K562 (cell line): ENCODE measurements around the gene CD40. TPM values are rescaled to one million over a fixed set of nuclear protein-coding genes. Genes with fewer than 3 reads are reported as not detected.

Experiments
- ATAC-seq: fragments of 200-7000 bp; cut with Tn5 transposase; 3 replicates; pipeline ENCODE4 v1.9.1; 2020; ENCODE audit warnings: moderate library complexity
- BruUV-seq: library from RNA; stranded (reverse); fragments of 400-500 nt; replicated peaks from 2 replicates; lab custom pipeline; 2021; lab: Mats Ljungman, UMichigan
- CTCF ChIA-PET: fragments of 300-600 bp; formaldehyde crosslinking; extraction: SDS; loops from one replicate; lab custom pipeline; 2021; ENCODE audit warnings: low intra/inter-chr PET ratio; lab: Yijun Ruan, JAX
- POLR2A ChIA-PET: fragments of 300-600, 350-650 bp; sonication (Branson Sonifier 250); formaldehyde crosslinking; extraction: SDS; loops from one replicate; lab custom pipeline; 2021; ENCODE audit warnings: antibody characterized with exemption, inconsistent platforms; lab: Yijun Ruan, JAX
- DNase-seq, 4 experiments: peaks; one replicate each; pipeline versions ENCODE4 v3.0.0 to v3.0.0-alpha.2; 2011 to 2018; ENCODE audit warnings: low spot score in 3 of 4, mixed read lengths in 3 of 4; ENCODE audit errors: extremely low read depth in 1 of 4
- FAIRE-seq: peaks from 2 replicates; lab custom pipeline; 2011; peaks lifted over from hg19 to GRCh38; lab: Jason Lieb, UNC
- H2AFZ ChIP-seq: 2 replicates; pipeline ENCODE4 v1.6.0; 2011; ENCODE audit warnings: low read depth, low read length, control low read depth, inconsistent platforms
- H3K27ac ChIP-seq: fragments of 200-600 bp; 3 replicates; pipeline ENCODE4 v1.8.0; 2011; ENCODE audit warnings: low read depth, mild to moderate bottlenecking, control low read depth, inconsistent platforms, low read length, moderate library complexity, mixed read lengths; ENCODE audit errors: extremely low read depth
- H3K27me3 ChIP-seq, 2 experiments: fragments of 300-600 bp in 1 of 2; 2 replicates in 1 of 2; 3 replicates in 1 of 2; pipeline versions ENCODE4 v1.6.0 to v1.8.0; 2011; ENCODE audit warnings: inconsistent platforms in 2 of 2, low read length in 2 of 2, mild to moderate bottlenecking in 1 of 2, mixed read lengths in 1 of 2, moderate library complexity in 1 of 2; ENCODE audit not compliant: control insufficient read depth in 2 of 2, insufficient read depth in 2 of 2
- H3K36me3 ChIP-seq: fragments of 300-600 bp; 3 replicates; pipeline ENCODE4 v1.8.0; 2011; ENCODE audit warnings: mild to moderate bottlenecking, low read length, inconsistent platforms; ENCODE audit not compliant: control insufficient read depth, insufficient read depth
- H3K4me1 ChIP-seq, 2 experiments: fragments of 200-600 bp in 1 of 2; replicated peaks in 1 of 2; 2 replicates in 1 of 2; 3 replicates in 1 of 2; pipeline versions ENCODE4 v1.5.1 to v1.8.0; 2011; ENCODE audit warnings: inconsistent platforms in 2 of 2, low read length in 2 of 2, mild to moderate bottlenecking in 1 of 2, mixed read lengths in 1 of 2, moderate library complexity in 1 of 2; ENCODE audit not compliant: control insufficient read depth in 2 of 2, insufficient read depth in 2 of 2
- H3K4me2 ChIP-seq: 2 replicates; pipeline ENCODE4 v1.6.1; 2011; ENCODE audit warnings: low read length, control low read depth, inconsistent platforms, mixed read lengths; ENCODE audit not compliant: insufficient read depth
- H3K4me3 ChIP-seq: fragments of 200-600 bp; sonication (generic), shearing (Covaris generic); 2 replicates; pipeline ENCODE4 v1.5.1; 2016; ENCODE audit warnings: control low read depth, inconsistent platforms
- H3K79me2 ChIP-seq: fragments of 200-600 bp; 3 replicates; pipeline ENCODE4 v1.8.0; 2011; ENCODE audit warnings: low read length, inconsistent platforms; ENCODE audit not compliant: control insufficient read depth, insufficient read depth
- H3K9ac ChIP-seq, 2 experiments: 2 replicates each; pipeline versions ENCODE4 v1.6.0 to v1.6.1; 2011; ENCODE audit warnings: low read depth in 2 of 2, low read length in 2 of 2, control low read depth in 1 of 2, inconsistent platforms in 1 of 2, mild to moderate bottlenecking in 1 of 2, mixed read lengths in 1 of 2; ENCODE audit not compliant: insufficient read depth in 1 of 2
- H3K9me1 ChIP-seq: one replicate; pipeline ENCODE4 v1.6.0; 2011; ENCODE audit warnings: inconsistent platforms, mild to moderate bottlenecking, low read length, moderate library complexity; ENCODE audit not compliant: control insufficient read depth, insufficient read depth
- H3K9me3 ChIP-seq: replicated peaks from 2 replicates; pipeline ENCODE4 v1.5.1; 2011; ENCODE audit warnings: low read depth, low read length, inconsistent platforms; ENCODE audit not compliant: control insufficient read depth, insufficient read depth
- H4K20me1 ChIP-seq: replicated peaks from 2 replicates; pipeline ENCODE4 v1.6.1; 2011; ENCODE audit warnings: low read length, inconsistent platforms, mixed read lengths; ENCODE audit not compliant: control insufficient read depth, insufficient read depth
- BCOR ChIP-seq: fragments of 450-650 bp; IDR thresholded peaks from 2 replicates; pipeline ENCODE4 v1.6.1; 2016
- CREB3L1 ChIP-seq: fragments of 450-650 bp; IDR thresholded peaks from 2 replicates; pipeline ENCODE4 v1.6.1; 2014; ENCODE audit warnings: low read depth, mild to moderate bottlenecking, moderate library complexity, borderline replicate concordance
- FOXJ2 ChIP-seq: fragments of 200-800 bp; sonication (Bioruptor generic); IDR thresholded peaks from 2 replicates; pipeline ENCODE4 v1.6.1; 2016; ENCODE audit warnings: missing genetic modification characterization, missing compliant biosample characterization
- HEY1 ChIP-seq: fragments of 250-450 bp; sonication (Bioruptor Pico); IDR thresholded peaks from 2 replicates; pipeline ENCODE4 v1.5.0; 2020; ENCODE audit warnings: mild to moderate bottlenecking, moderate library complexity, borderline replicate concordance
- KDM1A ChIP-seq, 2 experiments: fragments of 450-650 bp; IDR thresholded peaks; 2 replicates each; pipeline ENCODE4 v1.6.1; 2016; ENCODE audit warnings: mild to moderate bottlenecking in 2 of 2
- MAFG ChIP-seq: fragments of 450-650 bp; conservative IDR thresholded peaks from 2 replicates; pipeline ENCODE4 v1.6.1; 2016; ENCODE audit warnings: missing genetic modification characterization, missing compliant biosample characterization
- POLR3A ChIP-seq: IDR thresholded peaks from 2 replicates; pipeline ENCODE4 v1.6.1; 2011; ENCODE audit warnings: borderline replicate concordance, mild to moderate bottlenecking, moderate library complexity; ENCODE audit not compliant: insufficient read length, insufficient read depth; ENCODE audit errors: extremely low read depth
- RBM25 ChIP-seq: fragments of 200-400 bp; formaldehyde crosslinking; IDR thresholded peaks from 2 replicates; pipeline ENCODE4 v1.6.1; 2018; ENCODE audit warnings: low read length, low read depth, moderate library complexity; ENCODE audit not compliant: severe bottlenecking
- TCF7 ChIP-seq: sonication (generic); IDR thresholded peaks from 2 replicates; pipeline ENCODE4 v1.6.1; 2016; ENCODE audit warnings: antibody characterized with exemption, borderline replicate concordance
- ZNF699 ChIP-seq: fragments of 250-450 bp; sonication (Bioruptor Pico); IDR thresholded peaks from 2 replicates; pipeline ENCODE4 v1.8.0; 2021; ENCODE audit warnings: mild to moderate bottlenecking, moderate library complexity; ENCODE audit not compliant: insufficient replicate concordance
- WGBS: fragments of 100-300 bp; shearing (Covaris generic); methylation state at CpG from one replicate; pipeline ENCODE4 v1.1.6; 2016; ENCODE audit warnings: low coverage, mixed read lengths; ENCODE audit not compliant: insufficient coverage; ENCODE audit errors: missing lambda C conversion rate; 5-methylcytosine and 5-hydroxymethylcytosine counted together
- in situ Hi-C: fragments of 300-500 bp; cut with MboI; formaldehyde crosslinking; loops from 4 replicates; pipeline ENCODE4 v1.15.0; 2018; ENCODE audit warnings: inconsistent platforms, mixed read lengths
- intact Hi-C: fragments of 100-400 bp; cut with micrococcal nuclease; formaldehyde crosslinking; loops from 2 replicates; pipeline ENCODE4 v1.14.2; 2022
- polyA plus RNA-seq, 8 experiments: library from polyadenylated mRNA; depleted of rRNA in 4 of 8; stranded (reverse) in 5 of 8; unstranded in 3 of 8; fragments of >200 nt; fragmentation: Nextera tagmentation in 2 of 8; fragmentation: Illumina TruSeq in 1 of 8; extraction: Ambion mirVana in 2 of 8; extraction: Trizol in 1 of 8; gene quantifications; 2 replicates each; pipeline versions ENCODE4 v1.2.1 to v1.2.3, GENCODE V29; 2011 to 2014; ENCODE audit warnings: inconsistent platforms in 1 of 8, missing spikeins in 1 of 8
- total RNA-seq, 7 experiments: library from RNA; depleted of rRNA in 6 of 7; stranded (reverse); fragments of >200 nt in 6 of 7; fragmentation: Illumina TruSeq in 2 of 7; extraction: Trizol in 2 of 7; gene quantifications; 2 replicates each; pipeline versions ENCODE4 v1.2.1 to v1.2.3, GENCODE V29; 2011 to 2021; ENCODE audit warnings: low replicate concordance in 1 of 7
- TF ChIP-seq, protein P1 (sequence below): fragments of 450-650 bp; IDR thresholded peaks from 2 replicates; pipeline ENCODE4 v1.6.1; 2016; ENCODE audit warnings: borderline replicate concordance
- TF ChIP-seq, protein P2 (sequence below): fragments of 250-450 bp; sonication (Bioruptor Pico); IDR thresholded peaks from 2 replicates; pipeline ENCODE4 v1.9.0; 2021; ENCODE audit warnings: mild to moderate bottlenecking, inconsistent platforms

The CD40 gene
- total and polyA plus RNA-seq, 9 of the 15 experiments (the other 6 are each of a cell fraction or from before 2014, with no cell fraction given) = 0.76 to 3.7 (median 1.6) TPM

DNA sequence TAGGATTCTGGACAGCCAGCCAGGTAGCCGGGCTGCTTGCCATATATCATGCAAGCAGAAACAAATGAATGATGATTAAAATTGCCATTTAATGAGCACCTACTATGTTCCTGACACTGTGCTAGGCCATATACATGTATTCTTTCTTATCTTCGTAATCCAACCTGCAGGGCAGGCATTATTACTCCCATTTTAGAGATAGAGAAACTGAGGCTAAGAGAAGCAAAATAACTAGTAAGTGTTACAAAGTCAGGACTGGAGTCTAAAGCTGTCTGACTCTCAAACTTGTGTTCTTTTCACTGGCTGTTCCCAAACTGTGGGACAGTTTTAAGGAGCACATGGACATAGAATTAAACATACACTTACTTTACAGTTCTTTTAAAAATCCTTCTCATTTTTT is 2.0 kb downstream of the CD40 start:
- ChIA-PET POLR2A (interaction anchor here (0.6 kb wide), 1 partner anchor 121 kb away, joined by 3 read pairs; no protein-coding TSS in a partner anchor), CTCF (no interaction called here)
- no peak for DNase-seq
- H3K27me3 ChIP-seq = peaks cover 10 to 26% of the 10 kb centered on the region in 2 experiments
- H3K9ac ChIP-seq = no peak overlapping the region
- in situ Hi-C loops = no loop called here
- FAIRE-seq = no peak
- intact Hi-C loops = no loop called here
- H3K27ac ChIP-seq = no peak overlapping the region
- 0 out of 2 replicates have a peak, but pooled peaks cover 5% of the 10 kb centered on the region for H4K20me1 ChIP-seq
- 20% methylated on average over 2 of the region's 2 CpGs for WGBS
- H3K4me3 ChIP-seq = no peak overlapping the region
- no peak overlapping the region for H2AFZ ChIP-seq
- H3K9me1 ChIP-seq = no peaks in the 10 kb centered on the region
- H3K4me2 ChIP-seq = no peak overlapping the region
- BruUV-seq = no TSS peak
- H3K4me1 ChIP-seq = peaks cover 0 to 12% of the 10 kb centered on the region in 2 experiments; a peak in 2 of 5 replicates
- no peaks in the 10 kb centered on the region for H3K36me3 ChIP-seq
- no peaks in the 10 kb centered on the region for H3K79me2 ChIP-seq
- 0 out of 2 replicates have a peak, but pooled peaks cover 1% of the 10 kb centered on the region for H3K9me3 ChIP-seq
- ATAC-seq = no peak
- no peak for TF ChIP-seq TCF7
- TF ChIP-seq, protein P1, sequence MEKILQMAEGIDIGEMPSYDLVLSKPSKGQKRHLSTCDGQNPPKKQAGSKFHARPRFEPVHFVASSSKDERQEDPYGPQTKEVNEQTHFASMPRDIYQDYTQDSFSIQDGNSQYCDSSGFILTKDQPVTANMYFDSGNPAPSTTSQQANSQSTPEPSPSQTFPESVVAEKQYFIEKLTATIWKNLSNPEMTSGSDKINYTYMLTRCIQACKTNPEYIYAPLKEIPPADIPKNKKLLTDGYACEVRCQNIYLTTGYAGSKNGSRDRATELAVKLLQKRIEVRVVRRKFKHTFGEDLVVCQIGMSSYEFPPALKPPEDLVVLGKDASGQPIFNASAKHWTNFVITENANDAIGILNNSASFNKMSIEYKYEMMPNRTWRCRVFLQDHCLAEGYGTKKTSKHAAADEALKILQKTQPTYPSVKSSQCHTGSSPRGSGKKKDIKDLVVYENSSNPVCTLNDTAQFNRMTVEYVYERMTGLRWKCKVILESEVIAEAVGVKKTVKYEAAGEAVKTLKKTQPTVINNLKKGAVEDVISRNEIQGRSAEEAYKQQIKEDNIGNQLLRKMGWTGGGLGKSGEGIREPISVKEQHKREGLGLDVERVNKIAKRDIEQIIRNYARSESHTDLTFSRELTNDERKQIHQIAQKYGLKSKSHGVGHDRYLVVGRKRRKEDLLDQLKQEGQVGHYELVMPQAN = no peak
- TF ChIP-seq FOXJ2 = no peak
- TF ChIP-seq ZNF699 (CRISPR knock-in tag) = no peak
- 0 out of 4 replicates have a peak, but pooled peaks of 1 of the 2 experiments have one; percentile 9 for TF ChIP-seq KDM1A (IDR thresholded peaks at IDR 0.05)
- no peak for TF ChIP-seq MAFG (tag)
- TF ChIP-seq HEY1 (CRISPR knock-in tag) = no peak
- peak; percentile 38 for TF ChIP-seq BCOR
- TF ChIP-seq RBM25 = peak; percentile 89
- TF ChIP-seq, protein P2, sequence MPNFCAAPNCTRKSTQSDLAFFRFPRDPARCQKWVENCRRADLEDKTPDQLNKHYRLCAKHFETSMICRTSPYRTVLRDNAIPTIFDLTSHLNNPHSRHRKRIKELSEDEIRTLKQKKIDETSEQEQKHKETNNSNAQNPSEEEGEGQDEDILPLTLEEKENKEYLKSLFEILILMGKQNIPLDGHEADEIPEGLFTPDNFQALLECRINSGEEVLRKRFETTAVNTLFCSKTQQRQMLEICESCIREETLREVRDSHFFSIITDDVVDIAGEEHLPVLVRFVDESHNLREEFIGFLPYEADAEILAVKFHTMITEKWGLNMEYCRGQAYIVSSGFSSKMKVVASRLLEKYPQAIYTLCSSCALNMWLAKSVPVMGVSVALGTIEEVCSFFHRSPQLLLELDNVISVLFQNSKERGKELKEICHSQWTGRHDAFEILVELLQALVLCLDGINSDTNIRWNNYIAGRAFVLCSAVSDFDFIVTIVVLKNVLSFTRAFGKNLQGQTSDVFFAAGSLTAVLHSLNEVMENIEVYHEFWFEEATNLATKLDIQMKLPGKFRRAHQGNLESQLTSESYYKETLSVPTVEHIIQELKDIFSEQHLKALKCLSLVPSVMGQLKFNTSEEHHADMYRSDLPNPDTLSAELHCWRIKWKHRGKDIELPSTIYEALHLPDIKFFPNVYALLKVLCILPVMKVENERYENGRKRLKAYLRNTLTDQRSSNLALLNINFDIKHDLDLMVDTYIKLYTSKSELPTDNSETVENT (CRISPR knock-in tag) = no peak
- TF ChIP-seq CREB3L1 = no peak
- TF ChIP-seq POLR3A = no peak
